ENCODE results near the gene CD300LF. TPM values are rescaled to one million over a fixed set of nuclear protein-coding genes. Genes with fewer than 3 reads are reported as not detected.

Gene CD300LF
- total RNA-seq, 1 experiment from 2014 or later = not detected

GRCh38 chr17:74686761-74687160 lies 26.0 kb downstream of the CD300LF start:
- Histone ChIP-seq H3K27ac (ENCODE audit: low read depth, low read length) (no peak overlapping the region), H3K4me2 (ENCODE audit: low read length) (no peak overlapping the region), H2AFZ (ENCODE audit: low read depth, low read length, poor library complexity, severe bottlenecking) (no peak overlapping the region), H4K20me1 (ENCODE audit: insufficient read depth) (no peaks in the 10 kb centered on the region), H3K9me2 (ENCODE audit: insufficient read depth) (no peaks in the 10 kb centered on the region), H3K27me3 (ENCODE audit: insufficient read depth, low read length) (peaks cover 23% of the 10 kb centered on the region), H3K36me3 (ENCODE audit: control insufficient read depth in 1 of 2, insufficient read depth in 2 of 2, low read length in 2 of 2) (no peaks in the 10 kb centered on the region), H3K9ac (ENCODE audit: low read length) (no peak overlapping the region), H3K4me3 (replicated peaks in 1 of 2; ENCODE audit: low read depth in 1 of 2, low read length in 2 of 2) (no peak overlapping the region), H3K79me2 (ENCODE audit: insufficient read depth, low read length) (no peaks in the 10 kb centered on the region), H3K9me3 (ENCODE audit: control insufficient read depth in 1 of 2, insufficient read depth in 1 of 2, low read depth in 1 of 2, low read length in 2 of 2) (no peaks in the 10 kb centered on the region), H3K4me1 (ENCODE audit: control insufficient read depth in 1 of 2, insufficient read depth in 2 of 2, low read length in 2 of 2) (no peaks in the 10 kb centered on the region)
- ChIA-PET POLR2A (no interaction called here), RAD21 (ENCODE audit: low non-redundant PET in 1 of 2, low total read pairs in 2 of 2, uncharacterized antibody in 2 of 2, unreplicated experiment in 2 of 2) (no interaction called here), CTCF (interaction anchor here (2.1 kb wide), 2 partner anchors 29 to 51 kb away, joined by 8 read pairs; partner anchors contain the start of gene RAB37)
- DNase-seq (ENCODE audit: low read depth, low spot score) = no peak
- BruUV-seq (replicated peaks) = no TSS peak
- ATAC-seq = peak; percentile 81; the same call in 1 of the 2 replicates
- no peak for TF ChIP-seq JUND (IDR thresholded peaks at IDR 0.05)
- no peak for TF ChIP-seq ZFX (IDR thresholded peaks at IDR 0.05)
- intact Hi-C loops (cut with micrococcal nuclease) = no loop called here

DNA sequence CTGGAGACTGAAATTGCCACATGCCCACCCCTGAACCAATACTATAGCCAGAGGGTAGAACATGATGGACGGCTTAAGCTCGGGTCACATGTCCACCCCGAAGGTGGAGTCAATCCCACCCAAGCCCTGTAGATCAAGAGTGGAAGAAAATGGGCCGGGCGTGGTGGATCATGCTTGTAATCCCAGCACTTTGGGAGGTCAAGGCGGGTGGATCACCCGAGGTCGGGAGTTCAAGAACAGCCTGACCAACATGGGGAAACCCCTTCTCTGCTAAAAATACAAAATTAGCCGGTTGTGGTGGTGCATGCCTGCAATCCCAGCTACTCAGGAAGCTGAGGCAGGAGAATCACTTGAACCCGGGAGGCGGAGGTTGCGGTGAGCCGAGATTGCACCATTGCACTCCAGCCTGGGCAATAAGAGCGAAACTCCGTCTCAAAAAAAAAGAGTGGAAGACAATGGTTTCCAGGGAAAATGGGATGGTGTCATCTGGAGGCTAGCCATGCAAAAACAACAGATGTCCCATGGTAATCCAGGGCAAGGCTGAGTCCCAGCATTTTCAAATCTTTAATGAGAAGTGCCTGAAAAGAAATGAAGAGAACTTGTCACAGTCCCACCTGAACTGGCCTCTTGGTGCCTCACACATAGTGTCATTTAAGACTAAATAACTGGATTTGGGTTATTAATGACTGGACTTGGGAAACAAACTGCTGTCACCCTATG lies 30.1 kb downstream of the CD300LF start:
- no peak overlapping the region for H2AFZ ChIP-seq (ENCODE audit: low read depth, low read length, poor library complexity, severe bottlenecking)
- H3K4me1 ChIP-seq (ENCODE audit: control insufficient read depth in 1 of 2, insufficient read depth in 2 of 2, low read length in 2 of 2) = no peaks in the 10 kb centered on the region
- H3K4me3 ChIP-seq (replicated peaks in 1 of 2; ENCODE audit: low read depth in 1 of 2, low read length in 2 of 2) = no peak overlapping the region
- H3K27ac ChIP-seq (ENCODE audit: low read depth, low read length) = no peak overlapping the region
- no peak overlapping the region for H3K4me2 ChIP-seq (ENCODE audit: low read length)
- peaks cover 50% of the 10 kb centered on the region for H3K27me3 ChIP-seq (ENCODE audit: insufficient read depth, low read length)
- CTCF ChIA-PET = no interaction called here
- POLR2A ChIA-PET = no interaction called here
- TF ChIP-seq ATF3 (IDR thresholded peaks at IDR 0.05) (no peak), ELF1 (IDR thresholded peaks at IDR 0.05; ENCODE audit: borderline replicate concordance, low read depth) (no peak), ZFX (IDR thresholded peaks at IDR 0.05) (no peak), EGR1 (IDR thresholded peaks at IDR 0.05; ENCODE audit: low read depth) (no peak), SIN3A (IDR thresholded peaks at IDR 0.05; ENCODE audit: low read depth) (no peak), JUND (IDR thresholded peaks at IDR 0.05) (no peak), FOSL1 (IDR thresholded peaks at IDR 0.05; ENCODE audit: low read depth) (no peak), CBX3 (IDR thresholded peaks at IDR 0.05; ENCODE audit: low read depth) (no peak), EZH2phosphoT487 (IDR thresholded peaks at IDR 0.05; ENCODE audit: borderline replicate concordance) (no peak), RAD21 (IDR thresholded peaks at IDR 0.05; ENCODE audit: low read depth) (no peak), TCF7L2 (IDR thresholded peaks at IDR 0.05; ENCODE audit: borderline replicate concordance, extremely low read depth, insufficient read depth, insufficient read length) (no peak), CEBPB (IDR thresholded peaks at IDR 0.05; ENCODE audit: low read depth) (no peak)
- TF ChIP-seq, protein P1, sequence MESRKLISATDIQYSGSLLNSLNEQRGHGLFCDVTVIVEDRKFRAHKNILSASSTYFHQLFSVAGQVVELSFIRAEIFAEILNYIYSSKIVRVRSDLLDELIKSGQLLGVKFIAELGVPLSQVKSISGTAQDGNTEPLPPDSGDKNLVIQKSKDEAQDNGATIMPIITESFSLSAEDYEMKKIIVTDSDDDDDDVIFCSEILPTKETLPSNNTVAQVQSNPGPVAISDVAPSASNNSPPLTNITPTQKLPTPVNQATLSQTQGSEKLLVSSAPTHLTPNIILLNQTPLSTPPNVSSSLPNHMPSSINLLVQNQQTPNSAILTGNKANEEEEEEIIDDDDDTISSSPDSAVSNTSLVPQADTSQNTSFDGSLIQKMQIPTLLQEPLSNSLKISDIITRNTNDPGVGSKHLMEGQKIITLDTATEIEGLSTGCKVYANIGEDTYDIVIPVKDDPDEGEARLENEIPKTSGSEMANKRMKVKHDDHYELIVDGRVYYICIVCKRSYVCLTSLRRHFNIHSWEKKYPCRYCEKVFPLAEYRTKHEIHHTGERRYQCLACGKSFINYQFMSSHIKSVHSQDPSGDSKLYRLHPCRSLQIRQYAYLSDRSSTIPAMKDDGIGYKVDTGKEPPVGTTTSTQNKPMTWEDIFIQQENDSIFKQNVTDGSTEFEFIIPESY (IDR thresholded peaks at IDR 0.05; ENCODE audit: extremely low read depth, insufficient replicate concordance, low read length) = no peak
- RAD21 ChIA-PET (ENCODE audit: low non-redundant PET in 1 of 2, low total read pairs in 2 of 2, uncharacterized antibody in 2 of 2, unreplicated experiment in 2 of 2) = no interaction called here
- H3K36me3 ChIP-seq (ENCODE audit: control insufficient read depth in 1 of 2, insufficient read depth in 2 of 2, low read length in 2 of 2) = no peaks in the 10 kb centered on the region
- H4K20me1 ChIP-seq (ENCODE audit: insufficient read depth) = no peaks in the 10 kb centered on the region
- no peaks in the 10 kb centered on the region for H3K9me2 ChIP-seq (ENCODE audit: insufficient read depth)
- H3K9ac ChIP-seq (ENCODE audit: low read length) = no peak overlapping the region
- DNase-seq (ENCODE audit: low read depth, low spot score) = no peak
- no peaks in the 10 kb centered on the region for H3K79me2 ChIP-seq (ENCODE audit: insufficient read depth, low read length)
- H3K9me3 ChIP-seq (ENCODE audit: control insufficient read depth in 1 of 2, insufficient read depth in 1 of 2, low read depth in 1 of 2, low read length in 2 of 2) = no peaks in the 10 kb centered on the region
- no TSS peak for BruUV-seq (replicated peaks)
- no peak for ATAC-seq
- intact Hi-C loops (cut with micrococcal nuclease) = no loop called here
